ENCODE measurements around the gene PRRG2.

Gene PRRG2

GRCh38 chr19:49589502-49589905 is 8.4 kb downstream of the PRRG2 start:
- no peak for DNase-seq (ENCODE audit: low spot score)

GRCh38 chr19:49590071-49590970 is 9.2 kb downstream of the PRRG2 start:
- DNase-seq (ENCODE audit: low spot score), result peak; percentile 97

DNA sequence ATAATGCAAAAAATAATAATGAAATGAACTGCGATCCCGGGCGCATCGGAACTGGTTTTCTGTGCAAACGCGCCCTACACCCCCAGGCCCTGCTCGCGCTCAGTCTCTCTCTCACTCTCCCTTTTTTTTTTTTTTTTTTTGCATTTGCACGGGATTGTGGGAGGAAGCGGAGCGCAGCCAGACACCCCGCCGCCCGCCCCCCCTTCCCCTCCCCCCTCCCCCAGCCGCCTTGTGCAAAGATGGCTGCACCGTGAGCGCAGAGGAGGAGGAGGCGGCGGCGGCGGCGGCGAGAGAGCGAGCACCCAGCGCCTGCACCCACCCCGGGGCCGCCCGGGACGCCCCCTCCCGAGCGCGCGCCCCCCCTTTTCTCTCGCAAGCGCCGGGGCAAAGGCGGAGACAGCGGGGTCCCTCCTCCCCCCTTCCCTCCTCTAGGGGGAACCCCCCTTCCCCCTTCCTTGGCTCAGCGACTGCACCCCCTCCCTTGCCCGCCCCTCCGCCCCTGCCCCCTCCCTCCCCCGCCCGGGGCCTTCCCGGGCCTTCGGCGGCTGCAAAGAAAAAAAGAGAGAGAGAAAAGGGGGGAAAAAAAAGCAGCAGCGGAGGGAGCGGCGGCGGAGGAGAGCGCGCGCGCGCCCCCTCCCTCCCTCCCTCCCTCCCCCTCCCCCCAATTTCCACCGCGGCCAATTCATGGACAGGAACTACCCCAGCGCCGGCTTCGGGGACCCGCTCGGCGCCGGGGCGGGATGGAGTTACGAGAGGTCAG is 10.0 kb downstream of the PRRG2 start, which contains the start of gene PRR12:
PRR12 (plus strand) TSS at position 212 of the 760 bp plus-strand sequence; CDS start at position 685, 473 bp downstream.
- peak; percentile 71 for DNase-seq (ENCODE audit: low spot score)

DNA sequence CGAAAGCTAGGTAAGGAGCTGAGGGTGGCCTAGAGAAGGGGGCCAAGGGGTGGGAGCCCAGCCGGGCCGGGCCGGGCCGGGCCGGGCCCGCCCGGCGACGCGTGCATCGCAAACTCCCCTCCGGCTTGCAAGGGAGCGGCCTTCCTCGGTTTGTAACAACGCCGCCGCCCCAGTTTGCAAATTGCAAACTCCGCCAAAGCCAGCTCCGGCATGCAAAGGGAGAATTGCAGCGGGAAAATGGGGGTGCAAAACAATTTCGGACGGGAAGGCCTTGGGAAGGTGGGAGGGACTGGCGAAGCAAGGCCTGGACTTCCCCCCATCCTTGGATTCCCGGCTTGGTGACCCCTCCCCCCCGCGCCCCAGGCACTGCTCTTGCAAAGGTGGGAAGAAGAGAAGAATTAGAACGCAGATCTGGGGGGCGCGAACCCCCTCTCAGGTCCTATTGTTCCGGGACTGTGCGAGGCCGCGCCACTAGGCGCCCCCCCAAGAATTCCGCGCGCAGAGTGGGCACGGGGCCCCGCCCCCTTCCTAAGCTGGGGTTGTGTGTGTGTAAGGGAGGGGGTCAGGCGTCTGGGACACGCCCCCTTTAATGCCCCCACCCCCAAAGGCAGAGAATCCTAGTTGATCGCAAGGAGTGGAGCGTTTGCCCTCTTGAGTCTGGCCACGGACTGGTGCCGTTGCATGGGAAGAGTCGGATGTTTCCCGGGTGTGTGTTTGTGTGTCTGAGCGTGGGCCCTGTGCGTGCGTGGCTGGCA is 10.8 kb downstream of the PRRG2 start:
- DNase-seq (ENCODE audit: low spot score), result peak; percentile 29

DNA sequence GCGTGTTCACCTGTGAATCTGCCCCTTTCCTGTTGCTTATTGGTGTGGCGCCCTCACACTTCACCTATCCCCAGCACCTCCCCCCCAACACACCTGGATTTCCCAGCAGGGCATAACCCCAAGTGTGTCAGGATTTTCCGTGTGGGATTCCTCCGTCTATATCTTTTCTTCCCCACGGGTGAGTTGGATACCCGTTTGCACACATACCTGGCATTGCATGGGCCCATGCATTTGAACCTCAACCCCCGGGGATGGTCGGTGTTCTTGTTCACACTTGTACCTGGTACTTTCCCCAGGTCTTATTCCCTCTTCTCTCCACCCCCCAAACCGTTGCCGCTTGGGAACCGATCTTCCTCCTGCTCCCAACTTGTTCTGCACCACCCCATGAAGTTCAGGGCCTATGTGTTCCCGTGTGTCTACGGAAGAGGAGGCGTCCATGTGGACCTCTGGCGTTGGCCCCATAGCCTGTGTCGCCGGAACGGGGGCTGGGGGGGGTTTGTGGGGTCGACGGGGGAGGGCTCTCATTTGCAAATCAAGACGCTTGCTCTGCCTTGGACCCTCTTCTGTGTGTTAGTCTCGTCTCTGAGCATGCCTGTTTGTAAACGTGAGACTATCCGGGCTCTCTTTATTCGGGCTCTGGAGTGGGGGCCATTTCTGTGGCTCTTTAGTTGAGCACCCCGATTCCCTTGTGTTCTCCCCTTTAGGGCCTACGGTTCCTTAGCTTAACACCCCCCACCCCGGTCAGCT is 11.5 kb downstream of the PRRG2 start:
- DNase-seq (ENCODE audit: low spot score), result no peak

DNA sequence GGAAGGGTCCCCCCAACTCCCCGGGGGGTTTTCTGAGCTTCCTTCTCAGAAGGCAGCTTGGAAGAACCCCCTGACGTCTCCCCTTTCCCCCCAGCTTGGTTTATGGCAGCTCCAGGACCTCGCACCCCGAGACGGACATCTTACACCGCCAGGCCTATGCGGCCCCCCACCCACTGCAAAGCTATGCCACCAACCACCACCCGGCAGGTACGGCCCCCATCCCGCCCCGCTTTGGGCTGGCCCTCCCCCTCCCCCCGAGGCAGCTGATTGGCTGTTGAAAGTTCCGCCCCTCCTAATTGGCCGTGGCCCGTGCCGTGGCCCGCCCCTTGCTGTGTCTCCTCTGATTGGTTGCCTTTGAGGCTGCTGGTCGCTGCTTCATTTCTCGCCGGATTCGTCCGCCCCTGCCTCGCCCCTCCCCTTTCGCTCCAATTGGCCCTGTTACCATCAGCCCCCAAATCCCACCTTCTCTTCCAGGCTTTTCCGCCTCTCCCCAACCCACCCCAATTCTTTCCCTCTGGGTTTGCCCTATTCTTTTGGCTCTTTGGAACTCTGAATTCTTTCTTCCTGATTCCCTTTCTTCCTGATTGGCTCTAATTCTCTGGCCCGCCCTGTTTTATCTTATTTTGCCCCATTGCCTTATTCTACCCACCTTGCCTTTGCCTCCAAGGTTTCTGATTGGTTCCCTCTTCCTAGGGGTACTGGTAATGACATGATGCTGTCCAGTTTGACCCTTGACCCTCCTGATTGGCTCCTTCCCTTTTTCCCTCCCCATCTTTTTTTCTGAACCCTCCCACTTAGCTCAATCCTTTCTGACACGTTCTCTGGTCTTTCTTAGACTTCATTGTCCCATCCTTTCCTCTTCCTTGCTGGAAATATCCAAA is 12.4 kb downstream of the PRRG2 start:
- peak; percentile 93 for DNase-seq (ENCODE audit: low spot score)

DNA sequence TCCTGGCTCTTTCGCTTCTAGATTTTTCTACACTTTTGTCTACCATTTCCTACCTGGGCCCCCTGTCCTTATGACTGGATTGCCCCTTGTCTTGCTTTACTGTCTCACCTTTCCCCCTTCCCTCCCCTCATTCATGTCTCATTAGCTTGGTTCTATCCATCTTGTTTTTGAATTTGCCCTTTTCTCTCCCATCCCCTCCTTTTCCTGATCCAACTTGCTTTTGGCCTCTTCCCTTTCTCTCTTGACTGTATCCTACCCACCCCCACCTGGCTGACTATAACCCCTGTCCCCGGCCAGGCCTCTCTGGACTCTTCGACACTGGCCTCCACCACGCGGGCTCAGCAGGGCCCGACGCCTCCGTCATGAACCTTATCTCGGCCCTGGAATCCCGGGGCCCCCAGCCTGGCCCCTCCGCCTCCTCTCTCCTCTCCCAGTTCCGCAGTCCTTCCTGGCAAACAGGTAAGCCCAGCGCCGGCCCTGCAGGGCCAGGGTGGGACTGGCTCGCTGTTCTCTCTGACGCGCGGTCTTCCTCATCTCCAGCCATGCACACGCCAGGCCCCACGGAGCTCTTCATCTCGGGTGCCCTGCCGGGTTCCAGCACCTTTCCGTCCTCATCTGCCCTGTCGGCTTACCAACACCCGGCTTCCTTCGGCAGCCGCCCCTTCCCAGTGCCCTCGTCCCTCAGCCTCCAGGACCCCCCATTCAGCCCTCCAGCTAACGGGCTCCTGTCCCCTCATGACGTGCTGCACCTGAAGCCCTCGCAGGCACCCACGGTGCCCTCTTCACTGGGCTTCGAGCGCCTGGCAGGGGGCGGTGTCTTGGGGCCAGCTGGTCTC is 13.3 kb downstream of the PRRG2 start:
- DNase-seq (ENCODE audit: low spot score), result no peak

GRCh38 chr19:49594993-49595818 is 14.1 kb downstream of the PRRG2 start:
- DNase-seq (ENCODE audit: low spot score), result no peak

- DNase-seq (ENCODE audit: low spot score), result no peak
These were observed 14.8 kb downstream of the PRRG2 start for GRCh38 chr19:49595819-49596404.

DNA sequence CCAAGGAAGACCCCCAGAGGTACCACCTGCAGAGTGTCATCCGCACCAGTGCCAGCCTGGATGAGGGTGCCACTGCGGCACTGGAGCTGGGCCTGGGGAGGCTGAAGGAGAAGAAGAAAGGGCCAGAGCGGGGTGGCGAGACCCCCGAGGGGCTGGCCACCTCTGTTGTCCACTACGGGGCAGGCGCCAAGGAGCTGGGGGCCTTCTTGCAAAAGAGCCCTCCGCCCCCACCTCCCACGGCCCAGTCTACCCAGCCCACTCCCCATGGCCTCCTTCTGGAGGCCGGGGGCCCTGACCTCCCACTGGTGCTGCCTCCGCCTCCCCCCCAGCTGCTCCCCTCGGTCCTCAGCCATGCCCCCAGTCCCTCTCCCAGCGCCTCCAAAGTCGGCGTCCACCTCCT is 15.3 kb downstream of the PRRG2 start:
- no peak for DNase-seq (ENCODE audit: low spot score)

GRCh38 chr19:49596954-49597702 is 16.0 kb downstream of the PRRG2 start:
- no peak for DNase-seq (ENCODE audit: low spot score)

DNA sequence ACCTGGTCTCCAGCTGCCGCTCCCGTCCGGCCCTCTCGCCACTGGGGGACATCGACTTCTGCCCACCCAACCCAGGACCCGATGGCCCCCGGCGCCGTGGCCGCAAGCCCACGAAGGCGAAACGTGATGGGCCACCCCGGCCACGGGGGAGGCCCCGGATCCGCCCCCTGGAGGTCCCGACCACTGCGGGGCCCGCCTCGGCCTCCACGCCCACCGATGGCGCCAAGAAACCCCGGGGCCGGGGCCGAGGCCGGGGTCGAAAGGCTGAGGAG is 16.5 kb downstream of the PRRG2 start:
- no peak for DNase-seq (ENCODE audit: low spot score)

DNA sequence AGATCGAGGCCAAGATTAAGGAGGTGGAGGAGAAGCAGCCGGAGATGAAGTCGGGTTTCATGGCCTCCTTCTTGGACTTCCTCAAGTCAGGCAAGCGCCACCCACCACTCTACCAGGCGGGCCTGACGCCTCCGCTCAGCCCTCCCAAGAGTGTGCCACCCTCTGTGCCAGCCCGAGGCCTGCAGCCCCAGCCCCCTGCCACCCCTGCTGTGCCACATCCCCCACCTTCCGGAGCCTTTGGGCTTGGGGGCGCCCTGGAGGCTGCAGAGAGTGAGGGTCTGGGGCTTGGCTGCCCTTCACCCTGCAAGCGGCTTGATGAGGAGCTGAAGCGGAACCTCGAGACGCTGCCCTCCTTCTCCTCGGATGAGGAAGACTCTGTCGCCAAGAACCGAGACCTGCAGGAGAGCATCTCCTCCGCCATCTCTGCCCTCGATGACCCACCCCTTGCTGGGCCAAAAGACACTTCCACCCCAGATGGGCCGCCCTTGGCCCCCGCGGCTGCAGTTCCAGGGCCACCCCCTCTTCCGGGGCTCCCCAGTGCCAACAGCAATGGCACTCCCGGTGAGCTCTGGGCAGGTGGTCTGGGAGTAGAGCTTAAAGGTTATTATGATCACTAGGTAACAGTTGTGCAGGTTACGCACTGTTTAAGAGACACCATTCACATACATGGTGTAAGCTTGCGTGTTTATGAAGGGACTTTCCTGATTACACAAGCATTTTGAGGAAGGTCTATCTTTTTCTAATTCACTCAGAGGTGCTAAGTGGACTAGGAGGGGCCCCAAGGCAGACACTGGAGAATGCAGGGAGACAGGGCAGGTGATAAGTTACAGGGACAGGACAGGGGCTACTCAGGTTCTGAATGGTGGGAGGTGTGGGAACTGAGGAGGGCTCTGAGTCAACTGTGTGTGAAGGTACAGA is 18.5 kb downstream of the PRRG2 start:
- no peak for DNase-seq (ENCODE audit: low spot score)

DNA sequence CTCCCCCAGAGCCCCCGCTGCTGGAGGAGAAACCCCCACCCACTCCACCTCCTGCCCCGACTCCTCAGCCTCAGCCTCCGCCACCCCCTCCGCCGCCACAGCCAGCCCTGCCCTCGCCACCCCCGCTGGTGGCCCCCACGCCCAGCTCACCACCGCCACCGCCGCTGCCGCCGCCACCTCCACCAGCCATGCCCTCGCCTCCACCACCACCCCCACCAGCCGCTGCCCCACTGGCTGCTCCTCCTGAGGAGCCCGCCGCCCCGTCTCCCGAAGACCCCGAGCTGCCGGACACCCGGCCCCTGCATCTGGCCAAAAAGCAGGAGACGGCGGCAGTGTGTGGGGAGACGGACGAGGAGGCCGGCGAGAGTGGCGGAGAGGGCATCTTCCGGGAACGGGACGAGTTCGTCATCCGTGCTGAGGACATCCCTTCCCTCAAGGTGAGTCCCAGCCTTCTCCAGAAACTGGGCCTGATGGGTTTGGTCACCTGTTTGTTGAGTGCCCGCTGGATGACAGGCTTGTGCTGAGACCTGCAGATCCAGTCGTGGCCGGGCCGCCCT is 20.4 kb downstream of the PRRG2 start:
- no peak for DNase-seq (ENCODE audit: low spot score)

- DNase-seq (ENCODE audit: low spot score), result no peak
These were observed 21.7 kb downstream of the PRRG2 start for GRCh38 chr19:49602806-49603205.

DNA sequence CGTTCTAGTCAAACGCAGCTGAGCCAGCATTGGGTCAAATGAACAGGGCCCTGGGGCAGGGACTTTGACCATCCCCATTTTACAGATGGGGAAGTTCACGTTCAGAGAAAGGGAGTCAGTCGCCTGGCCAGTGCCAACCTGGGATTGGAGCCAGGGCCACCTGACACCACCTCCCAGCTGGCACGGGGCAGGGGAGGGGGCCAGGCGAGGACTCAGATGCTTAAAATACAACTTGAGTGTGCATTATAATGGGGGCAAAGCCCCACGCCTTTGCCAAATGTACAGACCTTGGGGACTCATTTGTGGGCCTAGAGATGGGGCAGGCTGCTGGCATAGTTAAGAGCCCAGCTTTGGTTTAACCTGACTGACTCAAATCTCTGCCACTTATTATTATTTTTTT is 24.5 kb downstream of the PRRG2 start:
- DNase-seq (ENCODE audit: low spot score), result no peak

Data from CD4-positive, alpha-beta T cell treated with Interleukin-15 for 4 hours (primary cell).